ENCODE results near the gene ZNF385B.

- TF ChIP-seq, protein P1, sequence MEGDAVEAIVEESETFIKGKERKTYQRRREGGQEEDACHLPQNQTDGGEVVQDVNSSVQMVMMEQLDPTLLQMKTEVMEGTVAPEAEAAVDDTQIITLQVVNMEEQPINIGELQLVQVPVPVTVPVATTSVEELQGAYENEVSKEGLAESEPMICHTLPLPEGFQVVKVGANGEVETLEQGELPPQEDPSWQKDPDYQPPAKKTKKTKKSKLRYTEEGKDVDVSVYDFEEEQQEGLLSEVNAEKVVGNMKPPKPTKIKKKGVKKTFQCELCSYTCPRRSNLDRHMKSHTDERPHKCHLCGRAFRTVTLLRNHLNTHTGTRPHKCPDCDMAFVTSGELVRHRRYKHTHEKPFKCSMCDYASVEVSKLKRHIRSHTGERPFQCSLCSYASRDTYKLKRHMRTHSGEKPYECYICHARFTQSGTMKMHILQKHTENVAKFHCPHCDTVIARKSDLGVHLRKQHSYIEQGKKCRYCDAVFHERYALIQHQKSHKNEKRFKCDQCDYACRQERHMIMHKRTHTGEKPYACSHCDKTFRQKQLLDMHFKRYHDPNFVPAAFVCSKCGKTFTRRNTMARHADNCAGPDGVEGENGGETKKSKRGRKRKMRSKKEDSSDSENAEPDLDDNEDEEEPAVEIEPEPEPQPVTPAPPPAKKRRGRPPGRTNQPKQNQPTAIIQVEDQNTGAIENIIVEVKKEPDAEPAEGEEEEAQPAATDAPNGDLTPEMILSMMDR (IDR thresholded peaks at IDR 0.05) = no peak
- TF ChIP-seq POLR2A (IDR thresholded peaks at IDR 0.05) = no peak
Observed at GRCh38 chr2:179512281-179513035, 349.0 kb downstream of the ZNF385B start.

Measured in uterus (tissue), 2 donors.